HG03558 (cell line): ENCODE results near the gene SART1.

Experiments used
- ATAC-seq: cut with Tn5 transposase; IDR thresholded peaks from one replicate; pipeline ENCODE4 v1.9.1; 2021; ENCODE audit warnings: moderate number of reproducible peaks; ENCODE audit not compliant: unreplicated experiment; ENCODE audit errors: extremely low read depth

SART1 gene, protein sequence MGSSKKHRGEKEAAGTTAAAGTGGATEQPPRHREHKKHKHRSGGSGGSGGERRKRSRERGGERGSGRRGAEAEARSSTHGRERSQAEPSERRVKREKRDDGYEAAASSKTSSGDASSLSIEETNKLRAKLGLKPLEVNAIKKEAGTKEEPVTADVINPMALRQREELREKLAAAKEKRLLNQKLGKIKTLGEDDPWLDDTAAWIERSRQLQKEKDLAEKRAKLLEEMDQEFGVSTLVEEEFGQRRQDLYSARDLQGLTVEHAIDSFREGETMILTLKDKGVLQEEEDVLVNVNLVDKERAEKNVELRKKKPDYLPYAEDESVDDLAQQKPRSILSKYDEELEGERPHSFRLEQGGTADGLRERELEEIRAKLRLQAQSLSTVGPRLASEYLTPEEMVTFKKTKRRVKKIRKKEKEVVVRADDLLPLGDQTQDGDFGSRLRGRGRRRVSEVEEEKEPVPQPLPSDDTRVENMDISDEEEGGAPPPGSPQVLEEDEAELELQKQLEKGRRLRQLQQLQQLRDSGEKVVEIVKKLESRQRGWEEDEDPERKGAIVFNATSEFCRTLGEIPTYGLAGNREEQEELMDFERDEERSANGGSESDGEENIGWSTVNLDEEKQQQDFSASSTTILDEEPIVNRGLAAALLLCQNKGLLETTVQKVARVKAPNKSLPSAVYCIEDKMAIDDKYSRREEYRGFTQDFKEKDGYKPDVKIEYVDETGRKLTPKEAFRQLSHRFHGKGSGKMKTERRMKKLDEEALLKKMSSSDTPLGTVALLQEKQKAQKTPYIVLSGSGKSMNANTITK

DNA sequence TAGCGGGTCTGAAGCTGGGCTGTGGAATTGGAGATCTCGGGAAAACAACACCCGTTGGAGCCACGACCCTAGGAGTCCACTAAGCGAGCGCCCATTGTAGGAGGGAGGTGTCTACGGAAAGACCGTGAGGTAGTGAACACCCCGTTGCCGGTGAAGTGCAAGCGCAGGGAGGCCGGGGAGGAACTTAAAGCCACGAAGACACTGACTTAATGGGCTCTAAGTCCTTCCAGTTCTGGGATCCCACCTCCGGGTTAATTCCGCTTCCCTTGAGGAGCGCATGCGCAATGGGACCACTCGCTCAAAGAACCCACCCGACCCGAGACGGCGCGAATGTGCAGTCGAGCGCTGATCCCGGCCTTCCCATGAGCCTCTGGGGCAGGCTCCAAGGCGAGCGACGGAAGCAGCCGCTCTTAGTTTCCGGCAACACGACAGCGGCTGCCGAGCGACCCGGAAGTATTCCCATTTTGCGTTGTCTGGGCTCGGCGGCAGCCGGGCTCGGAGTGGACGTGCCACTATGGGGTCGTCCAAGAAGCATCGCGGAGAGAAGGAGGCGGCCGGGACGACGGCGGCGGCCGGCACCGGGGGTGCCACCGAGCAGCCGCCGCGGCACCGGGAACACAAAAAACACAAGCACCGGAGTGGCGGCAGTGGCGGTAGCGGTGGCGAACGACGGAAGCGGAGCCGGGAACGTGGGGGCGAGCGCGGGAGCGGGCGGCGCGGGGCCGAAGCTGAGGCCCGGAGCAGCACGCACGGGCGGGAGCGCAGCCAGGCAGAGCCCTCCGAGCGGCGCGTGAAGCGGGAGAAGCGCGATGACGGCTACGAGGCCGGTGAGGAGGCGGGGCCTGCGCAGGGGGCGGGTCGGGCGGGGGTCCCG, at the start of gene SART1:
Gene SART1 (plus strand): TSS at position 468 of the 874 bp plus-strand sequence. CDS start 47 bp downstream, at position 515.
- ATAC-seq = peak; percentile 50

DNA sequence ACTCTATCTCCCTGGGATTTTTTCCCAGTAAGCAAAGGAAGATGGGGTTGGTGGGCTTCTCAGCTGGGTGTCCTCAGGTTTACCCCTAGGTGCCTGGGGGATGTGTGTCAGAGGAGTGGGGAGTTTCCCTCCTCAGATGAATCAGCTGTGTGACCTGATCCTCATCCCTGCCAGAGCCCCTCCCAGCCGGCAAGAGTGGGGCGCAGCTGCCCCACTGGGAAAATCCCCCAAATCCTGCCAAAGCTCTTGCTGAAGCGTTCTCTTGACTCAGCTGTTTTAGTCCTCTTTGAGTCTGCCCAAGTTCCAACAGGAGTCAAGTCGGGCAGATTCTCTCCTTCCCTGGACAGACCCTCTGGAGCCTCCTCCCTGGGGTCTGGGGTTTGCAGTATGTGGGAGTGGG, 48.7 kb upstream of the SART1 start:
- no peak for ATAC-seq

DNA sequence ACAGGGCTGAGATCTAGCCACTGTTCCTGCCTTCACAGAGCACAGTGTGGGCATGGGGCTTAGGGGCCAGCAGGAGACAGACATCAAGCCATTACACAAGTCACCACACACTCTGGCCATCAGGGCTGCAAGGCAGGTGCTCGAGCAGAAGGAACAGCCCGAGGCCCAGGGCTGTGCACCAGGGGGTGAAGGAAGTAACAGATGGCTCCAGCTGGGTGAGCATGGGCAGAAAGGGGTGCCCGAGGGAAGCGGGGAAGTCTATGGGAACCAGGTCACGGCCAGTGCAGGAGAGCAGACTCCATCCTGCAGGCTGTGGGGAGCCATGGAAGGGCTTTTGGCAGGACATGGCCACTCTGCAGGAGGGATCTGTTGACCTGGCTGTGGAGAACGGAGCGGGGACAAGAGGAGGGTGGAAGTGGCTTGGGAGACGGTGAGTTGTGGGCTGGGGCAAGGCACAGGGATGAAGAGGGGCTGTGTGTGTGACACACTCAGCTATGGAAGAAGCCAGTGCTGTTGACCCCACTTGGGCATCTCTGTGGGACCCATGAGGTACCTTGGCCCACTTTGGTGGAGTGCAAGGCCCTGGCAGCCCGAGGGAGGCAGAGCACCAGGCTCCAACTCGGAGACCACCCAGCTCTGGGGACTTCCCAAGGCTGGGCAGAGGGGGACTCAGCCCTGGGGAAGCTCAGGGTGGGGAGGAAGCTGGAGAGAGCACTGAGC, 46.3 kb upstream of the SART1 start:
- no peak for ATAC-seq

DNA sequence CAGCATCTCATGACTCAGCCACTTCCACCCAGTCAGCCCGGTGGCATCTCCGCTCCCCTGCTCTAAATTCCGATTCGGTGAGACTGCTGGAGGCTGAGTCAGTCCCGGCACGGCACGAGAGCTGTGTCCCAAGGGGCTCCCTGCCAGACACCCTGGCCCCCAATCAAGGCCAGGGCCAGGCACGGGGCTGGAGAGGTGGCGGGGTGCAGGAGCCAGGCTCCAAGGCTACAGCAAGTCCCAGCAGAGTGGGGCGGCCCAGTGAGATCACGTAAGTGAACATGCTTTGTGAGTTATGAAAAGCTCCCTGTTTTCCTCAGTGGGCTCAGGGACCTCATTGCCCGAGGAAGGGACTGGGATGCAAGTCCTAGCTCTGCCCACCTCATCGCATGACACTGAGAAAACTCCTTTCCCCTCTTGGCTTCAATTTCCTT, 45.7 kb upstream of the SART1 start:
- no peak for ATAC-seq

DNA sequence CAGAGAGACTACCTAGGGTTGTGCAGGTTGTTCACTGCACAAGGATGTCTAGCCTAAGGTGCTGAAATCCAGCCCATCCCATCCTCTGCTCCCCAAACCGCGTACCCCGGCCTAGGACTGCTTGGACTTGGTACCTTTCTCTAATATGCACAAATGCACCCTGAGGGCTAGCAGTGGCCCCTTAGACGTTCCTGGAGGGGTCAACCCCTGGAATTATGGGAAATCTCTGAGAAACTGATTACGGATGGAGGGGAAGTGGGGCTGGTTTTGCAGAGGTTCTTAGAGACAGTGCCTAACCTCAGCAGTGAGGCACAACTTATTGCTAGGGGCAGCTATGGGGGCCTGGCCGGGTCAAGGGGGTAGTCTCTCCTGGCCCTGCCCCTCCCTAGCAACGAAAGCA, 45.1 kb upstream of the SART1 start:
- ATAC-seq = no peak

DNA sequence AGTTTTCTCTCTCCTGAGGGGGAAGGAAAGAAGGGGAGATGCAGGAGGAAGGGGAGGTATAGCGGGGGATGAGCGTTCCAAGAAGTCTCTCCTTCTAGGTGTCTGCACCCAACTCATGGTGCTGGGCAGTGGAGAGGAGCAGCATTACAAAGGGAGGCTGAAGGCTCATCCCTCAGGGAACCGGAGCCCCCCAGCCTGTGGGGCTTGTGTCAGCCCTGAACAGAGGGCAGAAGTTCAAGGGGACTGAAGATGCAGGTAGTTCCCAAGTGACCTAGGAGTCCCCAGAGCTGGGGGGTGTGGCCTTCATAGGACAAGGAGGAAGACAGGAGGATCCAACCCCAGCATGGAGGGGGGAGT, 44.5 kb upstream of the SART1 start:
- ATAC-seq = no peak

DNA sequence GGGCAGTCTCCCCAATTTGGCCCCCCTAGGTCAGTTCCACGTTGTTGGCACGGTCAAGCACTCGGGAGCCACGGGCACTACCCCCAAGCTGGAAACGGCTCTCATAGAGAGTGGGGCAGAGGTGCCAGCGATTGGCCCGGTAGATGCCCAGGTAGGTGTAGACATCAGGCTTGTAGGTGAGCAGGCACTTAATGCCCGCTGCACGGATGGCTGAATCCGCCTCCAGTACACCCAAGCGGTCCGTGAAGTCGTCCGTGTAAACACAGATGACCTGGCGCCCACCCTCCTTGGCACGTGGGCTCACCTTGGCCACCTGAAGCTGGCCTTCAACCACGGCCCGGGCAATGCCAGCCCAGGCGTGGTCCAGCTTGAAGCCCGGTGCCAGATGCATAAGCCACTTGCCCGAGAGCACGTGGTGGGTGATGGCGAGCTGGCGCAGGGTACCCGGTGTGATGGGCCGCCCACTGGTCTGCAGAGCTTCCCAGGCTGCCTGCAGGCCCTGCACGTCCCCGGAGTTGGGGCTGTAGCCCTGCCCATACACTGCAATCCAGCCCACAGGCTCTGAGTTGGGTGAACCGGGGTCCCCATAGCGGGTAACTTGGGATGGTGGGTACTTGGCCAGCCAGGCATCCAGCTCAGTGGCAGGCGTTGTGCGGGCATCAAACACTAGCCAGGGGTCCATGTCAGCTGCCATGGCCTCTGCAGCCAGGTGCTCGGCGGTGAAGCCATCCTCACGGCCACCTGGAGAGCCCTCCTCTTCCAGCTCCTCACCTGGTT, 43.9 kb upstream of the SART1 start:
- no peak for ATAC-seq

DNA sequence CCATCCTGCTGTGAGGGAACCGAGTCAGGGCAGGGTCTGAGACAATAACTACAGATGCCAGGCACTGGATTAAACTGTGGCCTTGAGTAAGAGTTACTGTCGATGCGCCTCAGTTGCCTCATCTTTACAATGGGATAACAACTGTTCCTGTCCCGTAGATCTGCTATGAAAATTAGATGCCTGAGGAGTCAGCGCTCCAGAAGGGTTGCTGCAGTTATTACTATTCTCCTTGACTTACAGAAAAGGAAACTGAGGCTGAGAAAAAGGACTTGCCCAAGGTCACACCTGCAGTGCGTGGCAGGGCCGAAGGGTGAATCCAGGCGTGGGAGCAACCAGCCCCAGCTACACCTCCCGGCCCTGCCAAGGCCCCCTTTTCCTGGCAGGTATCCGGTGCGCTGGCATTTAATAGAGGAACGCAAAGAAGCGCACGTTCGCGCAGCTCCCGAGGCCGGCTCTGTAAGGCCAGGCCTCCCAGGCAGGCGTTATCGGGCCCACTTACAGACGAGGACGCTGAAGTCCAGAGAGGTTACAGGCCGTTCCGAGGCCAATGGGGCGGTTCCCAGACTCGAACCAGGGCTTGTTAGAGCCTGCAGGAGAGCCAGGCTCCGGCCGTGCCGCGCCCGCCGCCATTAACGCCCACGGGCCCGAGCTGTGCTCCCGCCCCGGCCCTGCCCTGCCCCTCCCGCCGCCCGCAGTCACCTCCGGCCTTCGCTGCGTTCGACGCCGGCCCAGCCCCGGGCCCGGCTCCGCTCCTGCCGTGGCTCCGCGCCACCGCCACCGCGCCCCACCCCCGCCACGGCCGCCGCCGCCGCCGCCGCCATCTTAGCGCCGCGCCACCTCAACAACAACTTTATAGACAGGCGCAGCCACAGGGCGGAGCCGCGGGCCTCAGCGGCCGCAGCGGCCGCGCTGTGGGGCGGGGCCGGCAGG, 43.1 kb upstream of the SART1 start, which contains the start of gene C11orf68:
Gene C11orf68 (minus strand): TSS at position 852 of the 930 bp plus-strand sequence. CDS start 31 bp downstream, at position 821.
- peak; percentile 22 for ATAC-seq

DNA sequence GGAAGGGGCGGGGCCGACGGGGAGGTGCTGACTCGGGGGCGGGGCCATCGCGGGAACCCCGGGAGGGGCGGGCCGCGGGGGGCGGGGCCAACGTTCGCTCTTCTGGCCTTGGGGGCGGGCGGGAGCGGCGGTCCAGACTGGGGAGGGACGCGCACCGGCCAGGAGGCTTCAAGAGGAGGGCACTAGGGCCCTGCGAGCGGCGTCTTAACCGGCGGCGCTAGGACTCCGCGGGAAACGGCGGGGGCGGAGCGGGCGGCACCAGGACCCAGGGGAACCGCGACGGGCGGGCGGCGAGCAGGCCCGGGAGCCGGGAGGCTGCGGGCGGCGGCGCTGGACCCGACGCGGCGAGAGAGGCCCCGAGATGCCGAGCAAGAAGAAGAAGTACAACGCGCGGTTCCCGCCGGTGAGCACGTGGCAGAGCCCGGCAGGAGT, 42.4 kb upstream of the SART1 start, which contains the start of gene DRAP1:
Gene DRAP1 (plus strand): TSS at position 286 of the 432 bp plus-strand sequence. CDS start 76 bp downstream, at position 362.
- peak; percentile 63 for ATAC-seq

DNA sequence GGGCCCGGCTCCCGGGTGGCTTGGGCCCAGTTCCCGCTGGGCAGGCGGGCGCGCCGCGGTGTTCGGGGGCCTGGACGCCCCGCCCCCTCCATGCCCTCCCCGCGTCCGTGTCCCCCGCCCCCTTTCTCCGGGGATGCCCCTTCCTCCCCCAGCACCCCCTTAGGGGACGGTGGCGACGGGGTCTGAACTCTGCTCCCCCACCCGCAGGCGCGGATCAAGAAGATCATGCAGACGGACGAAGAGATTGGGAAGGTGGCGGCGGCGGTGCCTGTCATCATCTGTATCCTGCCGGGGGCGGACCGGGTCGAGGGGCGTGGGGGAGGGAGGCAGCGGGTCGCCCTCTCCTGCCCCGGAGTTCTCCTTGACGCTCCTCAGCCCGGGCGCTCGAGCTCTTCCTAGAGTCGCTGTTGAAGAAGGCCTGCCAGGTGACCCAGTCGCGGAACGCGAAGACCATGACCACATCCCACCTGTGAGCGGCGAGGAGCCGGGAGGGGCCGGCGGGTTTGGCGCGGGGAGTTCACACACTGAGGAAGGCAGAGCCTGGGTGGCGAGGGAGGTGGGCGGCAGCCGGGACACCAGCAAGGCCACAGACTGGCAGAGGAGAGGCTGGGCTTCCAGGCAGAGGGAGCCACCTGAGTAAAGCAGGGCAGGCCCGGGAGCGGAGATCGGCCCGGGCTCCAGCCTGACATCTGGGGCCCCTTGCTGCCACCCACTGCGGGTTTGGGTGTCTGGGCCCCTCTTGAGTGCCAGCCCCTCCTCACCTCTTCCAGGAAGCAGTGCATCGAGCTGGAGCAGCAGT, 41.8 kb upstream of the SART1 start:
- ATAC-seq = no peak

DNA sequence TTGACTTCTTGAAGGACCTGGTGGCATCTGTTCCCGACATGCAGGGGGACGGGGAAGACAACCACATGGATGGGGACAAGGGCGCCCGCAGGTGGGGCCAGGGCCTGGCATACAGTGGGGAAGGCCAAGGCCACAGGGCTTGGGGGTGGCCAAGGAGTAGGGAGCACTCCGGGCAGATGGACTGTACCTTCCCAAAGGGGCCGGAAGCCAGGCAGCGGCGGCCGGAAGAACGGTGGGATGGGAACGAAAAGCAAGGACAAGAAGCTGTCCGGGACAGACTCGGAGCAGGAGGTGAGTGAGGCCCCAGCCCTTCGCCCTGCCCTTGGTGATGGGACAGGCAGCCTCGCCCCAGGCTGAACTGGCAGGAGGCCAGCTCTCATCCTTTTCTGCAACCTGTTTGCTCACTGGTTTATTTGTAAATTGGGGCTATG, 41.1 kb upstream of the SART1 start:
- ATAC-seq = no peak

DNA sequence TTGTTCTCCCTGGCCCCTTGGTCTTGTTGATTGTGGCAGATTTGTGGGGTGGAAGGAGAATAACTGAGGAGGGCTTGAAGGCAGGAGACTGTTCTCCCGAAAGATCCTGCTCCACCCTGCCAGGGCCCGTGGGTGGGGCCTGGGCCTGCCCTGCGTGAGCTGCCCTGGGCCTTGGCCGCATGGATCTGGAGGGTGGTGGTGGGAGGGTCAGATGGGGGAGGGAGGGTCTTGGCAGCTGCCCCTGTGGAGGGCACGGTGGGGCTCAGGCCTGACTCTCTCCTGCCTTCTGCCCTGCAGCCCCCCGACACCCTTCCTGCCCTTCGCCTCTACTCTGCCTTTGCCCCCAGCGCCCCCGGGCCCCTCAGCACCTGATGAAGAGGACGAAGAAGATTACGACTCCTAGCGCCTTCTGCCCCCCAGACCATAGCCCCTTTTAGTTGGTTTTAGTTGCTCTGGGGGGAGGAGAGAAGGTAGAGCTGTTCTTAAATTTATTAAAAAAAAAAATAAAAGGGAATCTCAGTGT, 40.4 kb upstream of the SART1 start:
- ATAC-seq = no peak

DNA sequence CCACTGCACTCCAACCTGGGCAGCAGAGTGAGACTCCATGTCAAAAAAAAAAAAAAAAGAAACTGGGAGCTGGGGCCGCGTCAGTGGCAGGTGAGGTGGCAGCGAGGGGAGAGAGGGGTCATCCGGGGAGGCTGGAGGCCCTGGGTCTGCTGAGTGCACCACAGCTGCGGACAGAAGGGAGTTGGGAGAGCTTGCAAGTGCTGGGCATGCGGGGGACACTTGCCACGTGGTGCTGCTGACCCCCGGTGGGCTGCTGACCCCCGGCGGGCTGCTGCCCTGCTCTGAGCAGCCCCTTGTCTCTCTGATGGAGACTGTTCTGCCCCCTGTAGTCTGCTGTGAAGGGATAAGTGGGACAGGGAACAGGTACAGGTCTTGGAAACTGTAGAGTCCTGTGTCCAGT, 39.7 kb upstream of the SART1 start:
- no peak for ATAC-seq

DNA sequence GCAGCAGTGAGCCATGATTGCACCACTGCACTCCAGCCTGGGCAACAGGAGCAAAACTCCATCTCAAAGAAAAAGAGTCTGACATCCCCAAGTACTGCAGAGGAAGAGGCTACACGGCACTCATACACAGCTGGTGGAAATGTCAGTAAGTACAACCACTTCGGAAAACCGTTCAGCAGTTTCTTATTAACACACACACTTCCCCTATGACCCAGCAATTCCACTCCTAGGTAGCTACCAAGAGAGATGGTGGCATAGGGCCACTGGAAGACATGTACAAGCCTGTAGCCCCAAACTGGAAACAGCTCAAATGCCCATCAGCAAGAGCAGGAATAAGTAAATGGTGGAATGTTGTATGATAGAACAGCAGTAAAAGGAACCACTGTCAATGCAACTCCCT, 39.0 kb upstream of the SART1 start:
- no peak for ATAC-seq

DNA sequence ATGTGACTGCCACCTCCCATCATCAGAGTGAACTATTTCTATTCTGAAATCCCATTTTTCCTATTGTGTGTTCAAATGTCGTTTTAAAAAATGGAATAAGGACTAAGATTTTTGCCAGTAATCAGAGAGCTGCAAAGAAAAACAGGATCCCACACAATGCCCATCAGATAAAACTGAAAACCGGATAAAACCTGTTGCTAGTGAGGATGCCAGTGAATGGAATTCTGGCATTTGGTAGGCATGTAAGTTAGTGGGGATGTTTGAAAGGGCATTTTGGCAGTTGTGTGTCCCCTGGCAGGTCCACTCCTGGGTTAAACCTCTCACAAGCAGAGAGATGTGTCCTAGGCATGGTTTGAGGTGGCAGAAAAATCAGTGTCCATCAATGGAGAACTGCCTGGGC, 36.1 kb upstream of the SART1 start:
- no peak for ATAC-seq

DNA sequence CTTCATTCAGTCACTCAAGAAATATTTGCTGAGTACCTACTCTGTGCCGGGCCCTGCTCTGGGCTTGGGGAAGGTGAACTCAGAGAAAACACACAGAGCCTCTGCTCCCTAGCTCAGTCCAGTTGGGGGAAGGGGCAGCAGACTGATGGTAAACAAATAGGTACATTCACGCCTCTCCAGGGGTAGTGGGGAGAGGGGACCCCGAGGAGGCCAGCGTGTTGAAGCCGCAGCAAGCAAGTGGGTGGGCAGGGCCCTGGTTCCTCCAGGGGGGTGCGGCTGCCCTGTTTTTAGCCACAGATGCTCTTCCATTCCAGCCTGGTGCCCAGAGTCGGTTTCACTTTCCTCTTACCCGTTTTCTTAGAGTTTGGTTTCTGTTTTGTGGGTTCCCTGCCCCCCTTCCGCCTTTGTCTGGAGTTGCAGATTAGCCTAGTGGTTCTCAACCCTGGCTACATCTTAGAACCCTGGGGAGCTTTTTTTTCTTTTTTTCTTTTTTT, 33.6 kb upstream of the SART1 start:
- ATAC-seq = no peak

DNA sequence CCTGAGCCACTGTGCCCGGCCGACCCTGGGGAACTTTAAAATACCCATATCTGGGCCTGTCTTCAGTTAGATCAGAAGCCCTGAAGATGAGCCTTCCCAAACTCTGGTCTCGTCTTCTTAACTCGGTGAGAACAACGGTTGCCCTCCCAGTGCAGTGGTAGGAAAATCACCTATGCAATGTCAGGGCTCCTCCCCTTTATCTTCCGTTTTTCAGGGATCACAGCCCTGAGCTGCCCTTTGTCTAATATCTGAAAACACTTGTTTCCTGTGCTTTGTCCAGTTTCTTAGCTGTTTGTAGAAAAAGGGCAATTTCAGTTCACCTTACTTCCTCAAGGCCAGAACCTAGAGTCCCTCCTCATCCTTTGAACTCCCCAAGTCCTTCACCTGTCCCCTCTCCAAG, 32.9 kb upstream of the SART1 start:
- no peak for ATAC-seq
